Stimulated activated CD8-positive, alpha-beta memory T cell treated with anti-CD3 and anti-CD28 coated beads, Interleukin-12 subunit alpha, Interleukin-12 subunit beta, amount 100 ng/mL, for 24 hours (primary cell): Measurements from ENCODE around the gene EHMT1.

ENCODE experiments used
- DNase-seq: peaks from one replicate; pipeline ENCODE4 v3.0.0-alpha.2; 2020; ENCODE audit errors: extremely low read depth

Gene EHMT1

DNA sequence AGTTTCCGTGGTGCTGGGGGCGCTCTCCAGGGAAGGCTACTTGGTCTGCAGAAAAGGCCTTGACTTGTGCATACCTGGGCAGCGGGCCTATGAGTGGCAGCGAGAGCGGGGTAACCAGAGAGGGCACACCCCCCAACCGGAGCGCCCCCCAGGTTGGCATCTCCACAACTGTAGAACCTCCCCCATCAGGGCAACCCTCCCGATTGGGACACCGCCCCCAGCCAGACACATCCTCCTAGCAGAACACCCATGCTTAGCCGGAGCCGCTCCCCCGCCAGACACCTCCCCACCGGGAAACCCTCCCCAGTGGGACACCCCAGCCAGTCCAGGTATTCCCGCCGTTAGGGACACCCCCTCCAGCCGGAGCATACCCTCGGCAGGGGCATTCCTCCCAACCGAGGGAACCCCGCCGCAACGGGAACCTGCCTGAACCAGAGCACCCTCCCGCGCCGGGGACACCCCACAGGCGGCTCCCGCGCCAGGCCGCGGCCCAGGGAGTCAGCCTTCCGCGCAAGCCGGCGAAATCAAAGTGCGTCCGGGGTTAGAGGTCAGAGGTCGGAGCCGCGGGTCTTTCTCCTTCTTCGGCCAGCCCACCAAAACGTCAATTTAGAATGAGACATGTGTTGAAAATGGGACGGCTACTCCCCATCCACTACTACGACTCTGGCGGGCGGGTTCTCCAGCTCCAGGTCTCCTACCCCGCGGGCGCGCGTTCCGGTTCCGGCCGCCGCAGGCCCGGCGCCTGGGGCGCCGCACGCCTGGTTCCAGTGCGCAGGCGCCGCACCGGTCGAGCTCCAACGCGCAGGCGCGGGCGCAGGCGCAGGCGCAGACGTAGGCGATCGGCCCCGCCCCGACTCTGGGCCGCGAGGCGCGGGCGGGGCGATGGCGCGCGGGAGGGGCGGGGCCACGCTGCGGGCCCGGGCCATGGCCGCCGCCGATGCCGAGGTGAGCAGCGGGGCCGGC is at the start of gene EHMT1:
TSS of gene EHMT1 (plus strand) at position 901 of the 963 bp plus-strand sequence. CDS start at position 925, 24 bp downstream.
- DNase-seq: peak; percentile 66

- DNase-seq: no peak
Observed at GRCh38 chr9:137569609-137570203, 49.1 kb upstream of the EHMT1 start.

GRCh38 chr9:137570566-137570965 is 48.2 kb upstream of the EHMT1 start:
- no peak for DNase-seq

DNA sequence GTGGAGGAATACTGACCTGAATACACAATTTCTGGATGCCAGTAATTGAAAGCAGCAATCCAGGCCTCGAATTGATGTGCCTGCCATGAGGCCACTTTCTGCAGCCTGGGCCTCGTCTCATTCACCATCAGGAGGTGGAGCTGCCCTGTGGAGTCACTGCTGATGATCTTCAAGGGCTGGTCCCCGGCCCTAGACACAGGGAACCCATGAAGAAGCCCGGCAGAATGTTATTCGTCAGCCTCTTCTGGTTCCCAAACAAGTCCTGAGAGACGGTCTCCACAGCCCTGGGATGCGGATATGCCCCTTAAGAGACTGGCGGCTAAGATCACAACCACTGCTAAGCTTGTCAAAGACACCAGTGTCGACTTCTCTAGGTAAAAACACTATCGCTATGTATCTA is 44.6 kb upstream of the EHMT1 start:
- DNase-seq: no peak

- no peak for DNase-seq
Observed at GRCh38 chr9:137575364-137575715, 43.5 kb upstream of the EHMT1 start.

- DNase-seq: no peak
Observed at GRCh38 chr9:137575716-137576411, 42.9 kb upstream of the EHMT1 start.

DNA sequence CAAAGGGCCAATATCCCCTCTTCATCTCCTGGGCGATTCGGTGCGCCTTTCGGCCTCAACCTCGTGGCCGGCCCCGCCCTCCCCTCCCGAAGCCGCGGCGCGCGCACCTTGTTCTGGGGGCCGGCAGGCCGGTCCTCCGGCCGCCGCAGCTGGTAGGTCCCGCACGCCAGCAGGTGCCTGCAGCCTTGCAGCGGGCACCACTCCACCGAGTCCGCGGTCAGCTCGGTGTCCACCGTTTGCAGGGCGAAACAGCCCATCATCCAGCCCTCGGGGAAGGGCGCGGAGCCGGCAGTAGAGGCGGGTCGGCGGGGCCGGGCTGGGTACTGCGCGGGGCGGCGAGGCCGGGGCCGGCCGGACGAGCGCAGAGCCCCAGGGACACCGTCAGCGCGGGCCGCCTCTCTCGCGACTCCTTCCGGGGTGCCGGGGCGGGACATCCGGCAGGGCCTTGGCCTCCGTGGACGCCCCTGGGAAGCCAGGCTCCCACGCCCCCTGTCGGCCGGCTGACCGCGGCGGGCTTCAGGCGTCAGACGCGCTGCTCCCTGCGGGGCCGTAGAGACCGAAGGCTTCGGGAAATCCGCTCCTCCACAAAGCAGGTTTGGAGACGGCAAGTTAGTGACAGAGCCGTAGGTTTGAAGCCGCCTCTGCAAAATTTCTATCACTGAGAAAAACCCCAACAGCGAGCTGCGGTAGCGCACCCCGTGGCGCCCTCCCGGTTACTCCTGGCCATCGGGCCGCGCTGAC is 40.1 kb upstream of the EHMT1 start, which contains the start of gene DPH7:
TSS of gene DPH7 (minus strand) at position 408 of the 741 bp plus-strand sequence. CDS start at position 260, 148 bp downstream.
- DNase-seq: peak; percentile 94

- no peak for DNase-seq
Observed at GRCh38 chr9:137579259-137579604, 39.6 kb upstream of the EHMT1 start.

DNA sequence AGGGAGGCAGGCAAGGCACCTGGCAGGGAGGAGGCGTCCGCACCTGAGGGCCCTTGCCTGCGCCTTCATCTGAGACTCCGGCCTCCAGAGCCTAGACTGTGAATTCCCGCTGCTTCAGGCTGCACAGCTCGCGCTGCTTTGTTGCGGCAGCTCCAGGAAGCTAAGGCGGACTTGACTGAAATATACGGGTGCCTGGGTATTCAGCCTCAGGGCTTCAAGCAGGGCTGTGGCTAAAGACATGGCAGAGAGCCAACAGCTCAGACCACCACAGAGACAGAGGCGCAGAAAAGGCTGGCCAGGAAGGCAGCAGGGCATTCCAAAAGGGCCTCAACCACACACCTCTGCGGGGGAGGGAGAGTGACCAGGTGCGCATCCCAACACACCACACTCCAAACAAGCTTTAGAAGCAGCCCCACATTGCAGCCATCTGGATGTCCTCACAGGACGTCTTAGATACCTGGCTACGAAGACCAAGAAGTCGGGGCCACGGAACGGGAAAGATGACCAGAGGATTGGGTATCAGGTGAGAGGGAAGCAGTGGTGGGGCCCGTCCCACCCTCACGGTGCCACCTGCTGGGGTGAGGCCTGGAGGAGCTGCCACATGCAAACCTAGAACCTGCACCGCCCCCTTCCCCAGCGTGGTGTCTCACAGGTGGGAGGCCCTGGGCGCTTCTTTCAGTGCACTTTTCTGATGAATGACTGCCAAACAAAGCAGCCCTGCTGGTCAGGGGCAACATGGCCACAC is 38.4 kb upstream of the EHMT1 start:
- DNase-seq: no peak

DNA sequence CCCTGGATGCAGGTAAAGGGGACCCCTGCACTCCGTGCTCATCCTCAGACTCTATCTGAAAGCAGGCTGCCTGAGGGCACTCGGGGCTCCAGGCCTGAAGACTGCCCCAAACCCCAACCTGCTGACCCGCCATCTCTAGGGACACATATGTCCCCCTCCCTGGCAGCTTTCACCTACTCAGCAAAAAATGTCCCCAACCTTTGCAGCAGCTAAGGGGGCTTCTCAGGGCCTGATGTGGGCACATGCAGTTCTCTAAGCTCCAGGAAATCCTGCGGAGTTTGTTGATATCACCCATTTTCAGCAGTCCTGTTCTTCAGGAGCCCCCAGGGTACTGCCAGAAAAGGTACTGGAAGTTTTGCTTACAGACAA is 37.9 kb upstream of the EHMT1 start:
- no peak for DNase-seq

- DNase-seq: no peak
Observed at GRCh38 chr9:137581361-137582285, 37.2 kb upstream of the EHMT1 start.

GRCh38 chr9:137582286-137582860 is 36.4 kb upstream of the EHMT1 start:
- DNase-seq: no peak

DNA sequence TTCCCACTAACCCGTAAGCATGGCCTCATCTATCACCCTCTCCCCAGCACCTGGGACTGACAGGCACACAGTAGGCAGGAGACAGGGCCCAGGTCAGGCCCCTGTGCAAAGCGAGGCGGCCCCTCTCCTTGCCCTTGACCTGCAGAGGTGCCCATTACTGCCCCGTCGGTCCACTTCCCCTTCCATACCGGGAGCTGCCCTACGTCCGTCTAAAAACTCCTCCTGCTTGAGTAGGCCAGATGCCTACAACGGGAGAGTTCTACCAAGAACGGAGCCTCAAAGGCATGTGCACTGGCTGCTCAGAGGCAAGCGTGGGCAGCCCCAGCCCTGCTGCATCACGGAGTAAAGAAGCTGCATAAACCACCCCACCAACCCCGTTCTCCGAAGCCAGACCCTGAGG is 35.5 kb upstream of the EHMT1 start:
- no peak for DNase-seq

DNA sequence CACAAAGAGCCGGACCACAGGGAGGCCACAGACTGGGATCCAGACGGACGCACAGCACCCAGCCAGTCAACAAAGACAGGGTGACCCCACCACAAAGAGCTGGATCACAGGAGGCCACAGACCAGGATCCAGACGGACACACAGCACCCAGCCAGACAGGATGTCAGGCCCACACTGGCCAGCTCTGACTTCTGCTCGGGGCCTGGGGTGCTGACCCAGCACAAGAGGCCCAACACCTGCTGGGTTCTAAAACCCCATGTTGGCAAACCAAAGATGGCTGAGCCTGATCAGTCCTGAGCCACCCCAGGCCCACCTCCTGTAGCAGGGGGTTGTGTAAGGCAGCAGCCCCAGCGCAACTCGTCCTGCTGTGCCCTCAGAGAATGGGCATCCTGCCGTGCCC is 34.8 kb upstream of the EHMT1 start:
- no peak for DNase-seq

DNA sequence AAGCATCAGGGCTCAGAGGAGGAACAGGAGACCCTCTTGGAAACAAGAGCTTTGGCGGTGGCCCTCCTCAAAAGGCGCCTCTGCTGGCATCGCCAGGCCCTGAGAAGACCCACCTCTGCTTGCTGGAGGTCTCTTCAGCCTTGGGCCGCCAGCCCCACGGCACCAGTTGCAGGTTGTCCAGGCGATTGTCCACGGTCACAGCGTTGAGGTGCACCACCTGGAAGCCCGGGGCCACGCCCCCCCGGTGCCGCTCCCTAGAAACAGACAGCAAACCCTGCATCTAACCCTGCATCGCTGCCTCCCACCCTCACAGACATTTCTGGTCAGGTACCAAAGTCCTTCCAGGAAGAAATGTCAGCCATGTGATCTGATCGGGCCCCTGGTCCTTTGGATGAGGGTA is 32.0 kb upstream of the EHMT1 start:
- no peak for DNase-seq

- DNase-seq: no peak
Observed at GRCh38 chr9:137588311-137588710, 30.5 kb upstream of the EHMT1 start.

GRCh38 chr9:137588891-137589290 is 29.9 kb upstream of the EHMT1 start:
- no peak for DNase-seq

GRCh38 chr9:137589441-137590122 is 29.2 kb upstream of the EHMT1 start:
- DNase-seq: no peak

GRCh38 chr9:137590123-137590468 is 28.7 kb upstream of the EHMT1 start:
- no peak for DNase-seq
